Loucy (cell line): ENCODE measurements around the gene TAS1R2.

Experiments used
- EZH2phosphoT487 ChIP-seq: fragments of 200-600 bp; IDR thresholded peaks from 2 replicates; pipeline ENCODE4 v1.6.1; 2018; ENCODE audit warnings: antibody characterized with exemption, mild to moderate bottlenecking, moderate library complexity, borderline replicate concordance
- TF ChIP-seq, protein P1 (sequence below): fragments of 200-600 bp; sonication (generic); conservative IDR thresholded peaks from 2 replicates; pipeline ENCODE4 v1.5.1; 2014; ENCODE audit warnings: mild to moderate bottlenecking, antibody characterized with exemption, low read length

DNA sequence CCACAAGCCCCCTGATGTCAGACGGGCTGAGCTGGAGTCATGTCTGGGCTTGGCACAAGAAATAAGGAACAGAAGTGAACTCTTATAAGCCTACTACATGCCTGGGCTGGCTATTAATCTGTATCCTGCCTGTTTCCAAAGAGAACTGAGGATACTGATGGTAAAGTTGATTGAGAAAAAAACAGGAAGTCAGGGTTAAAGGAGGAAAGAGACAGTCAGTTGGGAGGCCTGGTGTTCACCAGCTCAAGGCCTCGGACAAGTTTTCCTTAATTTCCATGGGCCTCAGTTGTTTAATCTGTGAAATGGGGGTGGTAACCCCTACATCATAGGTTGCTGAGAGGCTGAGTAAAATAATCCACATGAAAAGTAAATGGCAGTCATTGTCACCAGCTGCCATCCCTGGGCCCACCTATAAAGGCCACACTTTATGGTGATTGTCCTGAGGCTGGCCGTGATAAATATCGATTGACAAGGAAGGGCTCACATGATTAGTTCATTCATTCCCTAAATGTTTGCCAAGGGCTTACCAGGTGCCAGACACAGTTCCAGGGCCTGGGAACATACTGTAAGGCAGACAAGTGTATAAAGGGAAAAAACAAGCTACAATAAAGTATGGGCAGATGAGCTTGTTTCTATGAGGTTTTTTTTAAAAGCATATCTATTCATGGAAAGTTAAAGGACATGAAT is 40.0 kb upstream of the TAS1R2 start:
- TF ChIP-seq, protein P1, sequence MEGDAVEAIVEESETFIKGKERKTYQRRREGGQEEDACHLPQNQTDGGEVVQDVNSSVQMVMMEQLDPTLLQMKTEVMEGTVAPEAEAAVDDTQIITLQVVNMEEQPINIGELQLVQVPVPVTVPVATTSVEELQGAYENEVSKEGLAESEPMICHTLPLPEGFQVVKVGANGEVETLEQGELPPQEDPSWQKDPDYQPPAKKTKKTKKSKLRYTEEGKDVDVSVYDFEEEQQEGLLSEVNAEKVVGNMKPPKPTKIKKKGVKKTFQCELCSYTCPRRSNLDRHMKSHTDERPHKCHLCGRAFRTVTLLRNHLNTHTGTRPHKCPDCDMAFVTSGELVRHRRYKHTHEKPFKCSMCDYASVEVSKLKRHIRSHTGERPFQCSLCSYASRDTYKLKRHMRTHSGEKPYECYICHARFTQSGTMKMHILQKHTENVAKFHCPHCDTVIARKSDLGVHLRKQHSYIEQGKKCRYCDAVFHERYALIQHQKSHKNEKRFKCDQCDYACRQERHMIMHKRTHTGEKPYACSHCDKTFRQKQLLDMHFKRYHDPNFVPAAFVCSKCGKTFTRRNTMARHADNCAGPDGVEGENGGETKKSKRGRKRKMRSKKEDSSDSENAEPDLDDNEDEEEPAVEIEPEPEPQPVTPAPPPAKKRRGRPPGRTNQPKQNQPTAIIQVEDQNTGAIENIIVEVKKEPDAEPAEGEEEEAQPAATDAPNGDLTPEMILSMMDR: no peak
- no peak for TF ChIP-seq EZH2phosphoT487
